Left ventricle myocardium superior (tissue), 1 donor: ENCODE measurements around the gene KCTD19. TPM values are rescaled to one million over a fixed set of nuclear protein-coding genes. Genes with fewer than 3 reads are reported as not detected.
A peak's percentile ranks its signal among the peaks of the same experiment; 100 is the strongest.

ENCODE experiments used
- ATAC-seq: fragments of 200-7000 bp; cut with Tn5 transposase; one replicate; pipeline ENCODE4 v1.9.1; 2020; ENCODE audit warnings: mild to moderate bottlenecking, moderate library complexity
- DNase-seq: peaks from one replicate; pipeline ENCODE4 v3.0.0-alpha.2; 2020
- intact Hi-C: fragments of 100-400 bp; cut with micrococcal nuclease; formaldehyde crosslinking; loops from one replicate; pipeline ENCODE4 v1.11.0; 2022
- total RNA-seq: library from RNA; stranded (reverse); fragmentation: NEBNext Ultra II Directional; extraction: Animal tissue kit (Norgen Biotek cat#: 25700); gene quantifications from one replicate; pipeline ENCODE4 v1.2.1, GENCODE V29; 2021
- donor health status: DM: no; HTN: yes; CAD: no; lungs with severe emphysema.

Gene KCTD19
- total RNA-seq, 1 donor from 2014 or later = not detected

DNA sequence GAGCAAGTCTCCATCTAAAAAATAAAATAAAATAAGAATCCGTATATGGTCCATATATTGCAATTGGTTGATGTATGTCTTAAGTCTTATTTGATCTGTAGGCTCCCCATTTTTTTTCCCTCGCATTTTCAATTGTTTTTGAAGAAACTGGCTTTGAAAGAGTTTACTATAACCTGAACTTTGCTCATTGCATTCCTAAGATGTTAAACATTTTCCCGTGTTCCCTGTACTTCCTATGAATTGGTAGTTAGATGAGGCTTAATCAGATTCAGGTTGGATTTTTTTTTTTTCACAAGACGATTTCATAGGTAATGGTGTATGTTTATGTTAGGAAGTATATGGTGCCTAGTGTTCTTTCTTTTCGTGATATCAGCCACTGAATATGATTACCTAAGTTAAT lies 3.4 kb upstream of the KCTD19 start:
- no peak for DNase-seq
- ATAC-seq = no peak
- intact Hi-C loops = no loop called here

DNA sequence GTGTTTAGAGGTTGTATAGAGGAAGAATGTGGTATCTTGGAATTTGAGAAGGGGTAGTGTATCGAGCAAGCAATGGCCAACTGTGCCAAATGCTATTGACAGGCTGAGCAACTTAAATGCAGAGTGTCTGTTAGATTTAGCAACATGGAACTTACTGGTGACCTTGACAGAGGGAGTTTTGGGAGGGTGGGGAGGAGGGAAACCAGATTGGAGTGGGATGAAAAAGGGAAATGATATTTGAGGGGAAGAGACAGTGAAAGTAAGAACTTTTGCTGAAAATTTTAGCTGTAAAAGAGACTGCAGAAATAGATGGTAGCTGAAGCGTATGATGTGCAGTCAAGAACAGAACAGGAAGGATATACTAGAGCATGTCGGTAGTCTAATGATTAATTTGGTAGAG lies 1.2 kb upstream of the KCTD19 start:
- intact Hi-C loops = no loop called here
- ATAC-seq (no peak), DNase-seq (no peak)

DNA sequence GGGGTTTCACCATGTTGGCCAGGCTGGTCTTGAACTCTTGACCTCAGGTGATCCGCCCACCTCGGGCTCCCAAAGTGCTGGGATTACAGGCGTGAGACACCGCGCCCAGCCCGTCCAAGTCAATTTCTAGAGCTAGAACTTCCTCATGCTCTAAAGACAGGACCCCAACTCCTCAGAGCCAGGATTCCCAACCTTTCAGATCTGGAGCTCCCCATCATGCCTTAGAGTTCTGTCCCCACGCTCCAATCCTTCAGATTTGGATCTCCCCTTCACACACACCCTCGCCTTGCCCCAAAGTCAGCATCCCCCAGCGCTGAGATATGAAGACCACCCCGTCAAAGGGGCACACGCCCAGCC lies 448 bp downstream of the KCTD19 start:
- intact Hi-C loops = no loop called here
- ATAC-seq = no peak
- DNase-seq = no peak

DNA sequence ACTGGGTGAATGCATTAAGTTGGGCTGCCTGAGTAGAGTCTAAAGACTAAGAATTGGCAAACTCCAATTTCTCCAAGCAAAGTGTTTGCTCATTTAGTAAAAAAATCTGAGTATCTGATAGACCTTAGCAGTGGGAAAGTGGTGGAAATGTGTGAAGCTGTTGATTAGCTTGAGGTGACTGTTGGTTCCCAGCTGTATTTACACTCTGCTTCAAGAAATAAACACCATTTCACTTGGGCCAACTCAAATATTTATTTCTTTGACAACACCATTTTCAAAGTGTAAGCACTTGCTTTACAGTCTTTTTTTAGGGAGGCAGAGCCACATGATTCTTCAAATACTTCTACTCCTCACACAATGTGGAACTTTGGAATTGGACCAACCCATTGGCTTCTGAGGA lies 8.7 kb downstream of the KCTD19 start:
- intact Hi-C loops = no loop called here
- no peak for DNase-seq
- ATAC-seq = no peak

DNA sequence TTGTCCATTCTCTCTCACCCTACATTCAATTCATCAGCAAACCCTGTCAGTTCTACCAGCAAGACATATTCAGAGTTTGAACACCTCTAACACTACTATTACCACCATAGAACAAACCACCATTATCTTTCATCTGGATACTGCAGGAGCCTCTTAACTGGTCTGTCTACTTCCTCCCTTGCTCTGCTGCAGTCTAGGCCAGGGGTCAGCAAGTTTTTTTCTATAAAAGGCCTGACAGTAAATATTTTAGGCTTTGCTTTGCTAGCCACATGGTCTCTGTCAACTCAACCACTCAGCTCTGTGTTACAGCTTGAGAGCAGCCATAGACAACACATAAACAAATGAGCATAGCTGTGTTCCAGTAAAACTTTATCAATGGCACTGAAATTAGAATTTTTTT lies 13.8 kb downstream of the KCTD19 start:
- DNase-seq (no peak), ATAC-seq (no peak)
- intact Hi-C loops = no loop called here

DNA sequence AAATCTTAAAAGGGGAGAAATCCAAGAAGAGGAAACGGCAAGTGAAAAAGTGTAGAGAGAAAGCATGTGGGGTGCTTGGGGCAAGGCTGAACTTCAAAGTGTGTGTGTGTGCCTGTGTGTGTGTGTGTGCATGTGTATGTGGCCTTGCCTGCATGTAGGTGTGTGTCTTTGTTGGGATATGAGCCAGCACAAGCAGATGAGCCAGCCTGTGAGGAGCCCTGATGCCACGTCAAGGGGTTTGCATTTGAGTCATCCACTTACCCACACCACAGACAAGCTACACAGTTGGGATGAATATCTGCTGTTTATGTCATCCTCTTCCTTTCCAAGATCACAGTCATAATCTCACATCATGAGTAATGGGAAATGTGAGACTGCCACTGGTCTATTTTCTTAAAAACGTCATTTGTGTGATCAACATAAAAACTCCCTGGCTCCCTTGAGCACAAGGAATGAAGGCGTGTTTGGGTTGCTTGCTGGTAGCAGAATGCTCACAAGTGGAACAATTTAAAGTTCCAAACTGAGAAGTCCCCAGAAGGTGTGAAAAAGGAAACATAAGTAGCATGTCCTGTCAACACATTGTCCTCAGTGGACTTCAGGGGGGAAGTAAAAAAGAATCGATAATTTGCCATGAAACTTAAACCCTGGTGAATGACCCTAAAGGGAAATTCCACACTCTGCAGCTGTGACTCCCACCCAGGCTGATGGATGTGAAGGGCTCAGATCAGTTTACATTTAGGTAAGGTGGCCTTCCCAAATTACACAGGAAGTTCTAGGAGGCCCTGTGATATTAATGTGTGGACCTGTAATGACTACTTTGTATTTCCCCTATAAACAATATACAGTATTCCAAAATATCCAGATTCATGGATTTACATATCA lies 14.7 kb downstream of the KCTD19 start:
- DNase-seq = no peak
- intact Hi-C loops = no loop called here
- peak; percentile 87 for ATAC-seq

DNA sequence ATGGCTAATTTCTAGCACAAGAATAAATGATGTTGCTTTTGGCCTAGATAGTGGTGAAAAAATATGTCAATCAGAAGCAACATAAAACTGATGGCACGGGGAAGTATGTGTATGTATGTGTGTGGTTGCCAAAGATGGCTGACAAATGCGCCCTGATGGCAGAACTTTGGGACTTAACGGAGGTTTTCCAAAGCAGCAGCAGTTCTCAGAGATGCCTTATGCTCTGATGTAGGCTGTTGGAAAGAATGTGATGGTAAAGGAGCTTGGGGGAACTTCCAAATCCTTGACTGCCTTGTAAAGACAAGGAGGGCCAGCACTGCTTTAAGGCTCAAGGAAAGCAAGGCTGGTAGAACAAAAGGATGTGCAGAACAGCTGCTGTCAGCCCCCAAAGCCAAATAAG lies 16.0 kb downstream of the KCTD19 start:
- intact Hi-C loops = no loop called here
- DNase-seq (no peak), ATAC-seq (no peak)

DNA sequence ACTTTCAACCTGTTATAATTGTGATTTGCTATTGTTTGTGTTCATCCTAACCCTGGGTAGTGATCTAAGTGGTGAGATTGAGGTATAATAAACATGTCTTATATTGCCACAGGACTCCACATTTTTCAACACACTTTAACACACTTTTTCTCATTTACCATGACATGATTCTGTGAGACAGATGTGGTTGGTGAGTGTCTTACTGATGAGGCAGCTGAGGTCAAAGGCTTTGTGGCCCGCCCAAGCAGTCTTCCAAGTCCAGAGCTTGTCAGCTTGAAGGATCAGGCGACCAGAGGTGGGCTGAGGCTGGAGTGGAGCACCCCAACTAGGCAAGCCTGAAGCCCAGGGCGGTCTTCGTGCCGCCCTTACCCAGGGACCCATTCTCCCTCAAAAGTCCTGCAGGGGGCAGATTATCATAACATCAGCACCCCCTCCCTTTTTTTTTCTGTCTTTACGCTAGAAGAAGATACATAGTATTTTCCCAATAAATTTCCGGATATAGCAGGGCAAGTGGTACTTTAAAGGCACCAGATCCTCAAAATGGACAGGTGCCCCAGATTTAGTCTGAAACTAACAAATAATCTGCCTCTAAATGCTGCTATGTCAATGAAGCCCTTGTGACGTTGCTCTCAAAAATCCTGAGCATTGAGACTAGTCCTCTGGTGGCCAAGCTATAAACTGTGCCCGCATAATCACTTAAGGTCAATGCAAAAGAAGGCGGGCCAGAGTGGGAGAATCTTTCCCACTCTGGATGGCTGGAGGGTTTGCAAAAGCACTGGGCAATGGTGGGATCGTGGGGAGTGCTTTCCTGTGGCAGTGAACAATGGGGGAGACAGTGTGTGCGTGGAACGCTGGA lies 21.1 kb downstream of the KCTD19 start:
- DNase-seq = no peak
- intact Hi-C loops = no loop called here
- no peak for ATAC-seq

DNA sequence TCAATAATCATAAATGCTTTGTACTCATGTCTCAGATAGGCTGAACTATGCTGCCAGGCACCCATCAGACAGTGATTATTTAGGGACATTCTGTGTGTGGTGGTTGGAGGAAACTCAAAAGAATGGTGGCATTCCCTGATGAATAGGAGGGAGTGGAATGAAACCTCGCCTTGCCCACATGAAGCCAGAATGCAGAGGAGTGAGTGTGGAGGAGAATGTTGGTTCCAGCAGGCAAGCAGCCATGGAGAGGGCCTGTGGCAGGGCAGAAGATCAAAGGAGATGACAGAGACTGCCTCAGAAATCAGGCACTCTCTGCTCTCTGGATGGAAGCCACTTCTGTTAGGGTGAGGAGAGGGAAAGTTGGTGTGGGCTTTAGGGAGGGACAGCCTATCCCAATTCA lies 22.5 kb downstream of the KCTD19 start:
- intact Hi-C loops = no loop called here
- DNase-seq = no peak
- ATAC-seq = no peak

DNA sequence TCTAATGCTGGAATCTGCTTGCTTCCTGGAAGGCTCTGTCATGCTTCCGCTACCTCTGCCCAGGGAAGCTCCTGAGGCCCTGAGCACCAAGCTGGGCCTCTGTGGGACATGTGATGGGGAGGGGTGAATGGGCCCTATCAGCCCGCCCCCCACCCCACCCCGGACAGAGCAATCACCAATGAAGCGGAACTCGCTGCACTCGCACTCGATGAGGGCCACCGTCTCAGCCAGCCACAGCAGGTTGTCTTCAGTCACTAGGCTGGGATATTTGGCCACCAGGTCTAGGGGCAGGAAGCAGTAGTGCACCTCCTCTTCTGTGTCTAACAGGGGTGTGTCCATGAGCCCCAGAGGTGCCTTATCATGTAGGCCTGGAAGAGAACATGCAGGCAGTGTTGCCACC lies 23.6 kb downstream of the KCTD19 start:
- ATAC-seq = no peak

DNA sequence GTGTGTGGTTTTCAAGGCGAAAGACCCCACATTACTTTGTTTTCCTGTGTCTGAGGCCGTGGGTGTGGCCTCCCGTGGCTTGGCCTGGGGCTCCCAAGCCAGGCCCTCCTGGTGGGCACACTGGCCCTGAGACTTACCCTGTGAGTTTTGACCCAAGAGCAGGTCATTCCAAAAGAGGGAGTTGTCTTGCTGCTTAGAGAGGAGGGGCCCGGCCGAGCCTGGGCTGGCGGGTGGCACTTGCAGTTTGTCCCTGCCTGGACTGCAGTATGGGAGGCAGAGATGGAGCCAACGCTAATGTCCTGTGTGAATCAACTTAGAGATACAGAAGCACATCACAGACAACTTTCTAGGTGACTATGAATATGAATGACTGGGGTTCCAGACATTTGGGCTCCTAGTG lies 24.5 kb downstream of the KCTD19 start:
- ATAC-seq (peak; percentile 53), DNase-seq (no peak)
- intact Hi-C loops = no loop called here

More for the DNA sequence above, 23.6 kb downstream of the KCTD19 start:
- intact Hi-C loops = no loop called here
- DNase-seq = no peak

DNA sequence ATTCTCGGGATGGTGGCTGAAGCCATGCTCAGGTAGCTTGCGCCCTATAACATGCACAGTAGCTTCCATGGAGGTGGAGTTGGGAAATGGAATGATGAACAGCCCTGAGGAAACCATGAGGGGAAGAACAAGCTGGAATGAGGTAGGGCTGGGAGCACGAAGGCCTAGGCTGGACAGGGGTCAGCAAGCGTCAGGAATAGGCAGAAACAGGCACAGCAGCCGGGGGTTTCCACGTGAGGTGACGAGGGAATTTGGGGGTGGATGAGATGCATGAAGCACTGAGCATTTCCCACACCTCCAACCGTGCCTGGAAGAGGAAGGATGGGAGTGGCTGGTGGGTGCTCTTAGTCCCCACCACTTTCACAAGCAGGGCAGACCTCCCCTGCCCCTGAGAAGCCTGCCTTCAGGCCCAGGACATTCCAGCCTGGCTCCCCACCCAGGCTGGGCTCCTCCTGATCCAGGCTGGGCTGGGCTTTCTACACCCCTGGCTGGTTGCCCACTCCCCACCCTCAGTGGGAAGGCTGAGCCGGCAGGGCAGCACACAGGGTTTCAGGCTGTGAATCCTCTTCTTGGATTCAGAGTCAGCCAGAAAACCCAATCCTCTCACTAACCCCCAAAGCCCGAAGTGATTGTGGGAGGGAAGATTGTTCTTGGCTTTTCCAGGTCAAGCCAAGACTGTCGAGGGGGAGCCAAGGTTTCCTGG lies 25.3 kb downstream of the KCTD19 start:
- peak; percentile 83 for ATAC-seq
- intact Hi-C loops = no loop called here
- peak; percentile 78 for DNase-seq

DNA sequence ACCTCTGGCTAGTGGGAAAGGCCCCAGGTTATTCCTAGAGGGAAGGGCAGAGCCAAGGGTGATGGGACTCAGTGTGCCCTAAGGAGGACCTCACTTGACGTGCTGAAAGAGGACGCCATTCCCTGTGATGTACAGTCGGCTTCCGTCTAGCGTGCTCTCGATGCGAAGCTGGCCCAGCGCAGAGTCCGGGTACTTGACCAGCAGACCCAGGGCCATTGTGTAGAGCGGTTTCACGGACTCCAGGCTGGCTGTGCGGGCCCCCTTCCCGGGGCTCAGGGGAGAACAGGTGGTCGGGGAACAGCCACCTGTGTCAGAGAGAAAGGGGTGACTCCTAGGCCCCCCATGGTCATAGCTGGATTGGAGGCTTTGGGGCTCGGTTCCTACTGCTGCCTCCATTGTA lies 27.3 kb downstream of the KCTD19 start:
- no peak for DNase-seq
- intact Hi-C loops = no loop called here
- ATAC-seq = no peak

DNA sequence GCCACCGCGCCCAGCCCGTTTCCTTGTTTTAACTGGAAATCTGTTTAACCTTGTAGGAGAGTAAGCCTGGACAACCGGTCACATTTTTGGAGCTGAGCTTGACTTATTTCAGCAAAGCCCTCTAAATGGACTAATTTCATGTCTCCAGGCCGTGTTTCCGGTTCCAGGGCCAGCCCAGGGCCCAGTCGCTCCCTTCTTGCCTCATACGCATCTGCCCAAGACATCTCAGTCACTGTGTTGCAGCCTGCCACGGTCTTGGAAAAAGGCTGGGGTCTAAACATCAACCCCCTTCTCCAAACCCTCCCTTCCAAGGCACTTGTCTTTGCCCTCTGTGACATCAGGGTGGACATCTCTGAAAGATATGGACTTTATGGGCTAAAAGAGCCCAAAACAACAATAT lies 28.3 kb downstream of the KCTD19 start:
- no peak for DNase-seq
- ATAC-seq = no peak
- intact Hi-C loops = no loop called here

DNA sequence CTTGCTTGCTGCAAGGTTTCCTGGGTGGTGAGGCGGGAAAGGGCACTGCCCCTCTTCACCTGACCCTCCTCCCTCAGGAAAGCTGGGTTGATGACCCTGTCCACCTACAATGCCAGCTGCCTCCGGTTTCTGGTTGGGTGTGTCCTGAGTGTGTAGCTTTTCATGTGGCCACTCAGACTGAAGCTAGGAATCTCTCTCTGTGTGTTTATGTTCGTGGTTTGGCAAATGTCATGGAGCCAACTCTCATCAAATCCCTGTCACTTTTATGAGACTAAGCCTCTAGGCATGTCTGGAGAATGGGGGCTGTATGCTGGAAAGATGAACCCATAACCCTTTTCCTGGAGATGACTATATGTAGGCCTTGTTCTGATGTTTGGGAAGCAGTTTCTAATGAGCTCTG lies 30.1 kb downstream of the KCTD19 start:
- ATAC-seq = no peak
- intact Hi-C loops = no loop called here

DNA sequence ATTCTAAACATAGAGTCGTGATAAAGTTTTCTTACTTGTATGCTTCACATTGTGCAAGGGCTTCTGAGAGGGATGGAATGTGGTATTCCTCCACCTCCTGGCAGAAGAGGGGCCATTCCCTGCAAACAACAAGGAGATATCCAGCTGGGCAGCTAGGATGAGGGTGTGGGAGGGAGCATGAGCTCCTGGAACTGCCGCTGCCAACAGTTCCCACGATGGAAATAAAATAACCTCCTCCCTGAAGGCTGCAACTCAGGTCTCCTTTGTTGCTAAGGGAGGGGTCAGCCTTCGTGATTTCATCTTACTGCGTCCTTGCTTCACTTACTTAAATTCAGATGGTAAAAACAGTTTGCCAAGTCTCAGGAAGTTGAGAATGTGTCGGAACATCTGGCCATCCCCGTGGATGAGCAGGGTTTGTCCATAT lies 31.6 kb downstream of the KCTD19 start:
- no peak for ATAC-seq
- no peak for DNase-seq

More for the DNA sequence above, 30.1 kb downstream of the KCTD19 start:
- DNase-seq = no peak

DNA sequence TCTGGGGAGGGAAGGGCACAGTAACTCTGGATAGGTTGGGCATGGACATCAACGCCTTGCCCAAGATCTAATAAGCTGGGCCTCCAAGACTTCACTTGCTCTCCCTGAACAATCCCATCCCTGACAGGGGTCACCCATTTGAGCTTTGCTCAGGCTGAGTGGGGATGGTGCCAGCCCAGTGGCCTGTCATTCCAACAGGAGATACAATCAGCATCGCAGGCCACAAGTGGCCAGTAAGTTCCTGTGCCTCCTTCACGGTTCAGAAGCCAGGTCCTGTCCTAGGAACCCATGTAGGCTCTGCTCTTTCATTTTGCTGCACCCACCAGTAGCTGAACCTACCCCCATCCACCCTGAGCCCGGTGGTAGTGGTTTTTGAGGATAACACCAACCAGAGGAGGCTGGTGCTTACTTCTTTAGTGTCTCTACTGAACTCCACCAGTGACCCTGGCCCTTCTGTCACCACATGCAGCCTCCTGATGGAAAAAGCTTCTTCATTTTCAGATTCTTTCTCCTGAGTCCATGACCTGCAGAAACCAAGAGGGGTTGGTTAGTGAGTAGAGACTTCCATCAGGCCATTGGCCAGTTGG lies 32.3 kb downstream of the KCTD19 start:
- no peak for ATAC-seq
- DNase-seq = no peak
- intact Hi-C loops = no loop called here

More for the DNA sequence above, 31.6 kb downstream of the KCTD19 start:
- intact Hi-C loops = no loop called here

DNA sequence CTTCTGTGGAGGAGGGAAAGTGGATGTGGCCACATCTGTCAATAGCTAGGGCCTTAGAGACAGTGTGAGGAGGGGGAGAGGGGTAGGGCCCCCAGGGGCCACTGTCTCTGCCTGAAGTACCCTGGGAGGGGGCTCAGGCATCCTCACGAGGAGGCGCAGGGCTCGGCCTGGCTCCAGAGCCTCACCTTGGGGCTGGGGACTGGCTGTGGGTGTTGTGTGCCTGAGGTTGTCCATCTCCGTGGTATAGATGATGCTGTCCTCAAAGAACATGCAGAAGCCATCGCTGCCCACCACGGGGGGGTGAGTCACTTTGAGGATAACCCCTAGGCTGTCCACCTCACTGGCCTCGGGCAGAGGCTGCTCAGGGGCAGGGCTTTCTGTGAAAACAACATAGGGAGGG lies 35.1 kb downstream of the KCTD19 start:
- intact Hi-C loops = no loop called here
- DNase-seq = no peak
- ATAC-seq = no peak

DNA sequence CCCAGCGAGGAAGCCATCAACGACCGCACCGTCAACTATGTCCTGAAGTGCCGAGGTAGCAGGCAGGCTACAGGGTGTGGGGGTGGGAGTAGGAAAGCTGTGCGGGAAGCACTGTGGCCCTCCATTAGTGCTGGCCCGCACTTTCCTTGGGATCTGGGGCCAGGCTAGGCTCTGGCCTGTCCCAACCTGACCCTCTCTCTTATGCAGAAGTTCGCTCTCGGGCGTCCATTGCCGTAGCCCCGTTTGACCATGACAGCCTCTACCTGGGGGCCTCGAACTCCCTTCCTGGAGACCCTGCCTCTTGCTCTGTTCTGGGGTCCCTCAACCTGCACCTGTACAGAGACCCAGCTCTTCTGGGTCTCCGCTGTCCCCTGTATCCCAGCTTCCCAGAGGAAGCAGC lies 38.6 kb downstream of the KCTD19 start:
- DNase-seq = no peak

More for the DNA sequence above, 38.6 kb downstream of the KCTD19 start:
- ATAC-seq = no peak
- intact Hi-C loops = no loop called here
